Thoracic aorta (tissue), 2 donors: ENCODE data around the gene ESR2. TPM values are rescaled to one million over a fixed set of nuclear protein-coding genes. Genes with fewer than 3 reads are reported as not detected.

Experiments used
- ATAC-seq: fragments of 150-250 bp; one replicate; pipeline ENCODE4 v1.8.0; 2017; ENCODE audit warnings: low read depth; ENCODE audit not compliant: insufficient number of reproducible peaks, low FRiP score
- DNase-seq: peaks from one replicate; pipeline ENCODE4 v3.0.0-alpha.2; 2020; ENCODE audit warnings: low spot score
- H3K27ac ChIP-seq, 2 donors: fragments of 200-600 bp; sonication (generic); 1 replicate in 1 of 2; 2 replicates in 1 of 2; pipeline ENCODE4 v1.5.1; 2016; ENCODE audit warnings: mild to moderate bottlenecking in 2 of 2, moderate library complexity in 2 of 2
- H3K27me3 ChIP-seq: fragments of 200-600 bp; sonication (generic); replicated peaks from 2 replicates; pipeline ENCODE4 v1.6.0; 2016; ENCODE audit warnings: mild to moderate bottlenecking; ENCODE audit not compliant: insufficient read depth
- H3K36me3 ChIP-seq: fragments of 200-600 bp; sonication (generic); one replicate; pipeline ENCODE4 v1.5.1; 2016
- H3K4me1 ChIP-seq, 2 donors: fragments of 200-600 bp; sonication (generic); 1 replicate in 1 of 2; 2 replicates in 1 of 2; pipeline versions ENCODE4 v1.5.1 to v1.6.0; 2016; ENCODE audit warnings: low read depth in 2 of 2, mild to moderate bottlenecking in 1 of 2; ENCODE audit not compliant: control insufficient read depth in 1 of 2
- H3K4me3 ChIP-seq: fragments of 200-600 bp; sonication (generic); 2 replicates; pipeline ENCODE4 v1.5.1; 2016; ENCODE audit warnings: mild to moderate bottlenecking
- H3K9me3 ChIP-seq: fragments of 200-600 bp; sonication (generic); 2 replicates; pipeline ENCODE4 v1.5.1; 2016
- CTCF ChIP-seq: fragments of 200-600 bp; sonication (generic); IDR thresholded peaks from one replicate; pipeline ENCODE4 v1.5.1; 2019; ENCODE audit warnings: antibody characterized with exemption
- total RNA-seq, 2 donors: library from RNA; depleted of rRNA; stranded (reverse); fragments of >200 nt; gene quantifications; one replicate each; pipeline versions ENCODE4 v1.1.0 to v1.2.3, GENCODE V29; 2016

Gene ESR2
- total RNA-seq, 2 donors from 2014 or later, result 0.27 to 0.71 TPM

DNA sequence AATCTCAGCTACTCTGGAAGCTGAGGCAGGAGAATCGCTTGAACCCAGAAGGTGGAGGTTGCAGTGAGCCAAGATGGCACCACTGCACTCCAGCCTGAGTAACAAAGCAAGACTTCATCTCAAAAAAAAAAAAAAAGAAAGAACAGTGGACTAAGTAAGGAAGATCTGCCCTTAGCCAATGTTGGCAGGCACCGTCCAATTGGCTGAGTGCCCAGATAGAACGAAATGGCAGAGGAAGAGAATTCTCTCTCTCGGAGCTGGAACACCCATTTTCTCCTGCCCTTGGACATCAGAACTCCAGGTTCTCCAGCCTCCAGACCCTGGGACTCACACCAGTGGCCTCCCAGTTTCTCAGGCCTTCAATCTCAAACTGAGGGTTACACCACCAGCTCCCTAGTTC, 49.9 kb downstream of the ESR2 start:
- no peak overlapping the region for H3K4me3 ChIP-seq
- no peak for TF ChIP-seq CTCF
- no peaks in the 10 kb centered on the region for H3K27me3 ChIP-seq
- ATAC-seq (no peak), DNase-seq (no peak)
- no peaks in the 10 kb centered on the region for H3K36me3 ChIP-seq
- no peak overlapping the region for H3K27ac ChIP-seq
- H3K4me1 ChIP-seq, result no peaks in the 10 kb centered on the region
- H3K9me3 ChIP-seq, result no peaks in the 10 kb centered on the region

DNA sequence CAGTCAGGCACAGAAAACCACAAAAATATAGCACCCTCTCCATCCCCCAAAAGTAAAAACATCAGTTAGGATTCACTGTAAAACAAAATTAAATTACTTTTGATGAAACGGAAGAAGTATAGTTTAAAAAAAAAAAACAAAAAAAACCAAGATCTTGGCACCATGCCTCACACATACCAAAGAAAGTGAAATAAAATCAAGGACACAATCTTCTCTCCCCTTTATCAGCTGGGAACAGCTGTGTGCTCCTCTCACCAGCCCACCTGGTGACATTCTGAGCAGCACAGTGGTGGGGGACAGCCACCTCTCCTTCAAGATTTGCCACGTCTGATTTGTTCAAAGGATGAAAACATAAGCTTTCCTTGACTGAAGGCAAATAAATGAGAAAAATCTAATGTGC, 55.5 kb downstream of the ESR2 start:
- ATAC-seq (no peak), DNase-seq (no peak)
- no peaks in the 10 kb centered on the region for H3K36me3 ChIP-seq
- no peak for TF ChIP-seq CTCF
- no peaks in the 10 kb centered on the region for H3K9me3 ChIP-seq
- no peak overlapping the region for H3K4me3 ChIP-seq
- H3K27me3 ChIP-seq, result no peaks in the 10 kb centered on the region
- peaks cover 0 to 20% of the 10 kb centered on the region in 2 donors for H3K4me1 ChIP-seq
- no peak overlapping the region for H3K27ac ChIP-seq

GRCh38 chr14:64238049-64238448, 56.1 kb downstream of the ESR2 start:
- Histone ChIP-seq H3K36me3 (no peaks in the 10 kb centered on the region), H3K27ac (no peak overlapping the region), H3K9me3 (no peaks in the 10 kb centered on the region), H3K4me3 (no peak overlapping the region), H3K4me1 (peaks cover 0 to 20% of the 10 kb centered on the region in 2 donors), H3K27me3 (no peaks in the 10 kb centered on the region)
- DNase-seq, result no peak
- TF ChIP-seq CTCF, result no peak
- no peak for ATAC-seq

DNA sequence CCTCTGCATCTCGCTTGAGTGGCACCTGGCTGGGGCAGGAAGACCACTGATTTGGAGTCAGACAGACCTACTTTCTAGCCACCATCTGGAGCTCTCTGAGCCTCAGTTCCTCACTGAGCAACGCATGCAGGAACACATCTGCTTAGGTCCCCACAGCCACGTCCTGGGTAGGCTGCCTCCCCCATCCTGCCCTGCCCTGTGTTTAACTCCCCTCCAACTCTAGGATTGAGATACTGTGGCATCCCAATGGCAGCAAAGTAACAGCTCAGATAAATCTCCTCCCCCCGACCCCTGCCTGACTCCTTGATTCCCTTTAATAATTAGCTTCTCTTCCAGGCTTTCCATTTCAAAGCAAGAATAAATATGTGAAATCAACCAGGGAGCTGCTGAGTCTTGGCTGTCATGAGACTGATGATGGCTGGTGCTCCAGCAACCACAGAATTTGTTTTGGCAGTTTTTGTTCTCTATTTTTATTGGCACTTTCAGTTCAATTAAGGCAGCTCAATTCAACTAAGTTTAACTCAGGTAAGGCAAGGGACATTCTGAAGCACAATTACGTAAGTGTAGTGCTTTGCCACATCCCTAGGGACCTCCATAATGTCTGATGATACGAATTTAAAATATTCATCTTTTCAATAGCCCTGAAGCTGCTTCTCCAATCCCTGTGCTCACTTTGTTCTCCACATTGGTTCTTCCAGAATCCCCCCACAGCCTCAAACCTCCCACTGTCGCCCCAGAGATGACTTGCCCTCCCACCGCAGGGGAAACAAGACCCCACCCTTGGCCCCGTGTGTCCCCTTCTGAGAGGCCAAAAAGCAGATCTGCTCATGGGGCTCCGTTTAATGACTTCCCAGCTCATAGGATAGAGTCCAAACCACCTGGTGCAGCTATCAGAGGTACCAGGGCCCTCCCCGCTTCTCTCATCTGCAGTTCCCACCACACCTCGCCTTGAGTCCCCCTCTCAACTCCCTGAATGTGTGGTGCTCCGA, 58.2 kb downstream of the ESR2 start:
- Histone ChIP-seq H3K4me1 (peaks cover 0 to 20% of the 10 kb centered on the region in 2 donors), H3K4me3 (no peak overlapping the region), H3K27ac (no peak overlapping the region), H3K36me3 (no peaks in the 10 kb centered on the region), H3K27me3 (no peaks in the 10 kb centered on the region), H3K9me3 (no peaks in the 10 kb centered on the region)
- no peak for TF ChIP-seq CTCF
- ATAC-seq (no peak), DNase-seq (no peak)

DNA sequence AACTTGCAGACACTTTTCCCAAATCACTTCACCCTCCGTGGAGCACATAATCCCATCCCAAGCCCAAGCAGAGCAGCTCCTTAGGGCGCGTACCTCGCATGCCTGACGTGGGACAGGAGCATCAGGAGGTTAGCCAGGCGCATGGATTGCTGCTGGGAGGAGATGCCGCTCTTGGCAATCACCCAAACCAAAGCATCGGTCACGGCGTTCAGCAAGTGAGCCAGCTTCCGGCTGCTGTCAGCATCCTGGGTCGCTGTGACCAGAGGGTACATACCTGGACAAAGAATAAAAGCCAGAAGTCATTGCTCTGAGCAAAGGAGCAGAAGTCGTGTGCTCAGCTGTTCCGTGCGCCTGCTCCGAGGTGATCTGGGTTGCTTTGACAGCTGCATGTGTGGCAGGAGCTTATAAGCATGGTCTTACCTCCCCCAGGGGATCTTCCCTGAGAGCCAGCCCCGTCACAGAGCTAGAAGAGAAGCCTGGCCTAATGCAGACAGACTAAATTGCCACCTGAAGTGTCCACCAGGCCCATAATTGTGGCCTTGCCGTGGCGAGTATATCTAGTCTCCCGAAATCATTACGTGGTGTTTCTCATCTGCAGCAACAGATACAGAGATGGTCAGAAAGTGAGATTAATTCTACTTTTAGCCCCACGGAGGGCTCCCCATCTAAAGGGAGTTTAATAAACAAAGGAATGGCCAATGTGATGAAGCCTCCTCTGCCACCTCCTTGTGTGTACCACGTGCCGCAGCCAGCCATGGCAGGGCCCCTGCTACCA, 59.1 kb downstream of the ESR2 start:
- peaks cover 0 to 20% of the 10 kb centered on the region in 2 donors for H3K4me1 ChIP-seq
- DNase-seq (no peak), ATAC-seq (no peak)

More for the DNA sequence above, 59.1 kb downstream of the ESR2 start:
- Histone ChIP-seq H3K27ac (no peak overlapping the region), H3K36me3 (no peaks in the 10 kb centered on the region), H3K4me3 (no peak overlapping the region), H3K9me3 (no peaks in the 10 kb centered on the region), H3K27me3 (no peaks in the 10 kb centered on the region)
- TF ChIP-seq CTCF, result no peak
